CD4-positive, CD25-positive, alpha-beta regulatory T cell (primary cell): Measurements from ENCODE around the gene EPHA6. TPM values are rescaled to one million over a fixed set of nuclear protein-coding genes. Genes with fewer than 3 reads are reported as not detected.

Source experiments
- ATAC-seq, 2 donors: fragments of 150-1000 bp; cut with Tn5 transposase; one replicate each; pipeline ENCODE4 v1.10.0; 2021; ENCODE audit warnings: low read depth in 2 of 2, moderate number of reproducible peaks in 2 of 2, moderate library complexity in 1 of 2
- DNase-seq, 3 donors: peaks; one replicate each; pipeline versions ENCODE4 v3.0.0 to v3.0.0-alpha.2; 2012 to 2022; ENCODE audit warnings: mixed read lengths in 1 of 3
- H3K27ac ChIP-seq: one replicate; pipeline ENCODE4 v1.7.0; 2013; ENCODE audit warnings: mild to moderate bottlenecking, low read length; ENCODE audit not compliant: insufficient read depth, poor library complexity, severe bottlenecking
- H3K27me3 ChIP-seq: one replicate; pipeline ENCODE4 v1.7.0; 2013; ENCODE audit warnings: low read length; ENCODE audit not compliant: control insufficient read depth, insufficient read depth
- H3K36me3 ChIP-seq: one replicate; pipeline ENCODE4 v1.7.0; 2013; ENCODE audit warnings: mild to moderate bottlenecking, low read length, moderate library complexity; ENCODE audit not compliant: control insufficient read depth, insufficient read depth
- H3K4me1 ChIP-seq: 2 replicates; pipeline ENCODE4 v1.7.0; 2013; ENCODE audit warnings: mild to moderate bottlenecking, low read length; ENCODE audit not compliant: insufficient read depth, control insufficient read depth, poor library complexity, severe bottlenecking
- H3K4me3 ChIP-seq: one replicate; pipeline ENCODE4 v1.7.0; 2013; ENCODE audit warnings: low read depth, mild to moderate bottlenecking, low read length, moderate library complexity
- H3K9me3 ChIP-seq, 2 experiments: 1 replicate in 1 of 2; 2 replicates in 1 of 2; pipeline ENCODE4 v1.7.0; 2013; ENCODE audit warnings: low read length in 2 of 2, mild to moderate bottlenecking in 1 of 2, moderate library complexity in 1 of 2; ENCODE audit not compliant: control insufficient read depth in 2 of 2
- H3K27ac Mint-ChIP-seq, 3 donors: one replicate each; pipeline ENCODE4 v1.8.0; 2020 to 2022; ENCODE audit warnings: mild to moderate bottlenecking in 3 of 3, mixed read lengths in 3 of 3, moderate library complexity in 2 of 3
- H3K27me3 Mint-ChIP-seq: one replicate; pipeline ENCODE4 v1.8.0; 2022; ENCODE audit warnings: mild to moderate bottlenecking, mixed read lengths
- H3K36me3 Mint-ChIP-seq: one replicate; pipeline ENCODE4 v1.8.0; 2020; ENCODE audit warnings: mixed read lengths
- H3K4me1 Mint-ChIP-seq, 4 donors: one replicate each; pipeline ENCODE4 v1.8.0; 2020 to 2022; ENCODE audit warnings: mixed read lengths in 4 of 4, mild to moderate bottlenecking in 1 of 4
- H3K4me3 Mint-ChIP-seq, 4 donors: one replicate each; pipeline ENCODE4 v1.8.0; 2020 to 2022; ENCODE audit warnings: mild to moderate bottlenecking in 4 of 4, mixed read lengths in 4 of 4, moderate library complexity in 3 of 4
- H3K9me3 Mint-ChIP-seq, 7 donors: one replicate each; pipeline ENCODE4 v1.8.0; 2020 to 2022; ENCODE audit warnings: mixed read lengths in 7 of 7, mild to moderate bottlenecking in 3 of 7, moderate library complexity in 2 of 7
- polyA plus RNA-seq, 4 donors: library from polyadenylated mRNA; unstranded; fragments of 300-500 nt; fragmentation: Illumina TruSeq; gene quantifications; one replicate each; pipeline ENCODE4 v1.2.3, GENCODE V29; 2021
- total RNA-seq: library from RNA; stranded (reverse); gene quantifications from one replicate; pipeline ENCODE4 v1.2.3, GENCODE V29; 2022

EPHA6 gene
- total and polyA plus RNA-seq, 5 donors from 2014 or later: not detected

DNA sequence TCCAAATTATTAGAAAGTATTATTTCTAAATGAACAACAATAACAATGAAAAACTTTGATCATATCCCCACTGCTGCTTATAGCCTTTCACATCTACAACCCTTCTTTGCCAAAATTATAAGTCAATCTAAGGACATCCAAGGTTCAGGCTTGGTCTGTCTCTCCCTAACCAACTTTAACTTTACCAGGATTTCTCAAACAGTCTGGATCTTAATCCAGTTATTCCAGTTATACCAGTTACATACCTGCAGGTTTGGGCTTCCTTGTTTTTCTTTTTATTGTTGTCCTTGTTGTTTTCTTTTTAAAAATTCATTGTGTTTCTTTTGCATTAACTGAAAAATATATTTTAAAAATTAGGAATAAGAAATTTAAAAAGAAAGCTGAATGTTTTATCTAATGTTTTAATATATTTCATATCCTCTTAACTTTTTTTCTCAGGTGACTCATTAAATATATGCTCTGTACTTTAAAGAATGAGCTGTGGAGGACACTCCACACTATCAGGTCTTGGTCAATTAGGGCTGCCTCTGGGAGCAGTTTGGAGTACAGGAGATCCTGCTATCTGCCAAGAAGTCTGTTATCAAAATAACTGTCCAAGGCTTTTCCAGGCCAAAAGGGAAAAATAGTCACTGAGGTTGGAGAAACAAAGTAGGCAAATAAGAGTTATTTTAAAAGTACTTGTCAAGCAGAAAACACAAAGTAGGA lies 421.4 kb downstream of the EPHA6 start:
- H3K27ac Mint-ChIP-seq: no peak overlapping the region
- H3K4me3 ChIP-seq: no peak overlapping the region
- H3K36me3 ChIP-seq: no peaks in the 10 kb centered on the region
- no peak overlapping the region for H3K4me3 Mint-ChIP-seq
- ATAC-seq: no peak
- no peak for DNase-seq
- H3K27me3 Mint-ChIP-seq: no peaks in the 10 kb centered on the region
- H3K9me3 ChIP-seq: no peaks in the 10 kb centered on the region
- H3K27ac ChIP-seq: no peak overlapping the region
- no peaks in the 10 kb centered on the region for H3K36me3 Mint-ChIP-seq
- no peaks in the 10 kb centered on the region for H3K27me3 ChIP-seq
- H3K4me1 ChIP-seq: no peaks in the 10 kb centered on the region
- no peaks in the 10 kb centered on the region for H3K4me1 Mint-ChIP-seq
- H3K9me3 Mint-ChIP-seq: peaks cover 0 to 11% (median 3%) of the 10 kb centered on the region in 7 donors

DNA sequence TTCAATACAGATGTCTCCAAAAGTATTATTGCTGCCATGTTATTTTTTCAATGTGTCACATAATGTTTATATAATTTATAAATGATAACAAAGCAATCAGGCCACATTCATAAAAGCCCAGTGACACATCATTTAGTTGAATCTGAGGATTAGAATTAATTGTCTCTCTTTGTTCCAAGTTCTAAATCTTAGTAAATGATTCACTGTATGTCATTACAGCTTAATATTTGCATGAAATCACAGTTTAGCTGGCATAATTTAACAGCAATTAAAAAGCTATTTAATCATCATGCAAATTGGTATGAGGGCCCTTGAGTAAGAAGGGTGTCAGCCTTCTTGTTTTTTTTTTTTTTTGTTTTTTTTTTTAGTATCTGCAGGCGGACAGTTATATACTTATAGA lies 427.0 kb downstream of the EPHA6 start:
- Mint-ChIP-seq H3K27me3 (no peaks in the 10 kb centered on the region), H3K36me3 (no peaks in the 10 kb centered on the region), H3K27ac (no peak overlapping the region), H3K4me1 (no peaks in the 10 kb centered on the region), H3K4me3 (no peak overlapping the region), H3K9me3 (peaks cover 0 to 5% (median 0%) of the 10 kb centered on the region in 7 donors)
- Histone ChIP-seq H3K4me1 (no peaks in the 10 kb centered on the region), H3K4me3 (no peak overlapping the region), H3K9me3 (no peaks in the 10 kb centered on the region), H3K27me3 (no peaks in the 10 kb centered on the region), H3K27ac (no peak overlapping the region), H3K36me3 (no peaks in the 10 kb centered on the region)
- DNase-seq (no peak), ATAC-seq (no peak)

DNA sequence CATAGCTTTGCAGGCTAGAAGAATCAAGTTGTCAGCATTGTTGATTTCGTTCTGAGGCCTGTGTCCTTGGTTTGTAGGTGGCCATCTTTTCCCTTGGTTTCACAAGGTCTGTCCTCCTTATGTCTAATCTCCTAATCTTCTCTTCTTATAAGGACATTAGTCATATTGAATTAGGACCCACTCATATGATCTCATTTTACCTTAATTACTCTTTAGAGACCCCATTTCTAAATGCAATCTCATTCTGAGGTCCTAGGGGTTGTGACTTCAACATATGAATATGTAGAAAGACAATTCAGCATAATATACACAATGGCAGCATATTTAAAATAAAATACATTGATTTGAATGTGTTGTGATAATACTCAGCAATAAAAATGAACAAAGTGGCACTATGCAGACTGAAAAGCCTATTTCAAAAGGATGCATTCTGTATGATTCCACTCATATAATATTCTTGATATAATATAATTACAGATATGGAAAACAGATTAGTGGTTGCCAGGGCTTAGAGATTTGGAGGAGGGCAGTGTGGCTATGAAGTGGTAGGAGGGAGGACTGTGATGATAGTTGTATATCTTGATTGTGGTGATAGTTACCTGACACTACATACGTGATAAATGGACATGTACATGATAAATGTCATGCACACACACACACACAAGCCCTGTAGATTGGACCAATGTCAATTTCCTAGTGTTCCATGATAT lies 431.0 kb downstream of the EPHA6 start:
- Mint-ChIP-seq H3K4me3 (no peak overlapping the region), H3K9me3 (peaks cover 0 to 5% (median 0%) of the 10 kb centered on the region in 7 donors), H3K27me3 (no peaks in the 10 kb centered on the region), H3K4me1 (no peaks in the 10 kb centered on the region), H3K36me3 (no peaks in the 10 kb centered on the region), H3K27ac (no peak overlapping the region)
- no peak for ATAC-seq
- H3K9me3 ChIP-seq: no peaks in the 10 kb centered on the region
- H3K27me3 ChIP-seq: no peaks in the 10 kb centered on the region
- no peak overlapping the region for H3K27ac ChIP-seq
- no peaks in the 10 kb centered on the region for H3K4me1 ChIP-seq
- H3K4me3 ChIP-seq: no peak overlapping the region
- H3K36me3 ChIP-seq: no peaks in the 10 kb centered on the region
- no peak for DNase-seq

DNA sequence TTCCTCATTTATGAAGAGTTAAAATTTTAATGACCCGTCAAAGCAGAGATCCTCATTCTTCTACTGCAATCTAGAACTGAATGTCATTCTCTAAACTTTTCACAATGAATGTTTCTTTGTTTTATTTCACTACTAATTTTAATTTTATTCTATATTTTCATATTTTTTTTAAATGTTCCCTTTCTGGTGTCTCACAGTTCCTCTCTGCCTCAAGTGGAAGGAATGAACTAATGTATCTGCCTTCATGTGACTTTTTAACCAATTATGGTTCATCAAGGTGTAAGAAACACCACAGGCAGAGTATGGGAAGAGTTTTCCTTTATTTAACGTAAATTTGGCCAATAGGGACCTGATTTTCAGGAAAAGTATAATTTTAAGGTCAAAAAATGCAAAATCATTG lies 441.7 kb downstream of the EPHA6 start:
- H3K36me3 ChIP-seq: no peaks in the 10 kb centered on the region
- no peak overlapping the region for H3K27ac ChIP-seq
- no peak for ATAC-seq
- H3K4me3 Mint-ChIP-seq: no peak overlapping the region
- no peaks in the 10 kb centered on the region for H3K9me3 ChIP-seq
- no peaks in the 10 kb centered on the region for H3K4me1 ChIP-seq
- H3K27me3 ChIP-seq: no peaks in the 10 kb centered on the region
- H3K4me3 ChIP-seq: no peak overlapping the region
- H3K9me3 Mint-ChIP-seq: peaks cover 0 to 1% (median 0%) of the 10 kb centered on the region in 7 donors
- no peaks in the 10 kb centered on the region for H3K27me3 Mint-ChIP-seq
- no peaks in the 10 kb centered on the region for H3K36me3 Mint-ChIP-seq
- H3K27ac Mint-ChIP-seq: no peak overlapping the region
- no peaks in the 10 kb centered on the region for H3K4me1 Mint-ChIP-seq
- no peak for DNase-seq

DNA sequence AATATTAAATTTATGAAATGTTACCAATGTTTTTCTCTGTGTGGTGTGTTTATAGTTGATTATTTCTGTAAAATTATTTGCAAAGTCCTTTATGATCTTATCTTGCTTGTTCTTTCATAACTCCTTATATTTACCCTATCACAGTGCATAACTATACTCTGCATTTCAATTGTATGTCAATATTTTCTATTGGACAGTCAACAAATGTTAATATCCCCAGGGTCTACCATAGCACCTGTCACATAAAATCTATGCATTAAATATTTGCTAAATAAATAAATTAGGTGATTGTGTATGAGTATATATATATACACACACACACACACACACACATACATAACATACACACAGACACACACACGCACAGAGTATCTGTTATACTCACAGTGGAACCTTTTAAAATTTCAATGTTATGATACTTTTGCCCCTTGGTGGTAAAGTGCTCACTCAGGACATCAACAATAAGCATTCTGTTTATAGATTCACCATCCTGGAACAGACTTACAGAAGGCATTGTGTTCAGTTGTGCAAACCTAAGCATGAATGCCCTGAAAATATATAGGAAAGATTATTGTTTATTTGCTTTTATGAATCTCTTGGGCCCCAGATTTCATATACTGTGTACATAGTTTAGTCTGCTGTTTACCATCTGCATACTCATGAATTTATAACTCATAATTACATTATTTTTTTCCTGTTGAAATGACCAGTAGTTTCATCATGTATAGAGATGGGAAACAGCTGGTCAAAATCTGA lies 443.7 kb downstream of the EPHA6 start:
- H3K27ac Mint-ChIP-seq: no peak overlapping the region
- no peak for ATAC-seq
- no peaks in the 10 kb centered on the region for H3K4me1 Mint-ChIP-seq
- peaks cover 0 to 2% (median 0%) of the 10 kb centered on the region in 7 donors for H3K9me3 Mint-ChIP-seq
- DNase-seq: no peak
- no peaks in the 10 kb centered on the region for H3K4me1 ChIP-seq
- H3K36me3 ChIP-seq: no peaks in the 10 kb centered on the region
- H3K4me3 Mint-ChIP-seq: no peak overlapping the region
- no peak overlapping the region for H3K4me3 ChIP-seq
- no peaks in the 10 kb centered on the region for H3K36me3 Mint-ChIP-seq
- no peaks in the 10 kb centered on the region for H3K27me3 Mint-ChIP-seq
- no peak overlapping the region for H3K27ac ChIP-seq
- no peaks in the 10 kb centered on the region for H3K27me3 ChIP-seq
- H3K9me3 ChIP-seq: no peaks in the 10 kb centered on the region

DNA sequence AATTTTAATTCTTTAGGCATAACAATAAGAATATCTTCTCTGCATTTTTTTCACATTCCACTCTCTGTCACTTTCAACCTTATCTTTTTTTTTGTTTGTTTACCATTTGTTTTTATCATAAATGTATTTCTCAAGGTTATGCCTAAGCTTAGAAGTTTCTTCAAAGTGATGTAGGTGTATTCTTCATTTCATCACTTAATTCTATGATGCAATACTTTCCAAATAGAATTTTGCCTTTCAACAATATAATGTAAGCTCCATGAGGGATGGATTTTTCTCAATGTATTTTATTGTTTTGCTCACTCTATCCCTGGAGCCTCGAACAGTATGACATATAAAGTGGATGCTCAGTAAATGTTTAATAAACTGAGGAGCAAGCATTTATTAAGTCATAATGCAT lies 444.9 kb downstream of the EPHA6 start:
- Mint-ChIP-seq H3K27me3 (no peaks in the 10 kb centered on the region), H3K27ac (no peak overlapping the region), H3K4me3 (no peak overlapping the region), H3K9me3 (peaks cover 0 to 4% (median 0%) of the 10 kb centered on the region in 7 donors), H3K36me3 (no peaks in the 10 kb centered on the region), H3K4me1 (no peaks in the 10 kb centered on the region)
- DNase-seq: no peak
- no peak overlapping the region for H3K27ac ChIP-seq
- H3K4me3 ChIP-seq: no peak overlapping the region
- H3K27me3 ChIP-seq: no peaks in the 10 kb centered on the region
- no peaks in the 10 kb centered on the region for H3K4me1 ChIP-seq
- ATAC-seq: no peak
- no peaks in the 10 kb centered on the region for H3K9me3 ChIP-seq
- no peaks in the 10 kb centered on the region for H3K36me3 ChIP-seq

DNA sequence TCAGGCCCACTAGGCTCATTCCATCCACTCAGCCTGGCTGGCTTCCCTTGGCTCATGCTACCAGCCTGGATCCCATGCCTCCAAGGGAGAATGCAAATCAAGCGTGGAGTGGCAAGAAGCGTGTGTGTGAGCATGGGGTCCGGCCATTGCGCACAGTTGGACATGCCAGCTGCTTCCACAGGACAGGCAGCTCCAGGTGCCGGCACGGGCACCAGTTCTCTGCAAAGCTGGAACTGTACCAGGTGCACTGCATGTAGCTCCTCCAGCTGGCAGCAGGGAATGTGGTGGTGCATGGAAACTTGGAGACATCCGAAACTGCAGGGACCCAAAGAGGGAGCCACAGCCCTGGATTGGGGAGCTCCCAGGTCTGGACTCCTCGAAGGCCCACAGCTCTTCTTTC lies 449.8 kb downstream of the EPHA6 start:
- H3K4me1 Mint-ChIP-seq: no peaks in the 10 kb centered on the region
- H3K27ac Mint-ChIP-seq: no peak overlapping the region
- Histone ChIP-seq H3K4me3 (no peak overlapping the region), H3K4me1 (no peaks in the 10 kb centered on the region), H3K27ac (no peak overlapping the region), H3K27me3 (no peaks in the 10 kb centered on the region), H3K36me3 (no peaks in the 10 kb centered on the region), H3K9me3 (no peaks in the 10 kb centered on the region)
- peaks cover 0 to 4% (median 0%) of the 10 kb centered on the region in 7 donors for H3K9me3 Mint-ChIP-seq
- ATAC-seq (no peak), DNase-seq (no peak)
- H3K36me3 Mint-ChIP-seq: no peaks in the 10 kb centered on the region
- H3K4me3 Mint-ChIP-seq: no peak overlapping the region
- H3K27me3 Mint-ChIP-seq: no peaks in the 10 kb centered on the region
